Measurements from ENCODE around the gene PDGFD.

The PDGFD gene

DNA sequence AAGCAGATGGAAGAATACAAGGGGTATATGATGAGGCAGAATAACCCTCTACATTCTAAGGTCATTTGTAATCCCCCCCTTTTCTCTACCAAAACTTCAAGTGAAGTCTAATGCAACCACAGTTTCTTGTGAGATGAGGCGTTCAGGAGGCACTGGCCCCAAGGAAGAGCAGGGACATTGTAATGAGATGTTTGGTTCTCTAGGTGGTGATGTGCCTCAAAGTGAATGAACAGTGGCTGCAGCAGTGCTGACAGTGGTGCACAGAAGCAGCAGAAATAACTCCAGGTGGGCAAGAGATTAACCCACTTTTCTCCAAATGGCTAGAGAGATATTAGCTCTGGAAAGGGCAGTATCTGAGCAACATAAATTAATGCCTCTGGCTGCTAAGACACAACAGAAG is 33.8 kb downstream of the PDGFD start:
- TF ChIP-seq EGR1 (IDR thresholded peaks at IDR 0.05) (no peak), RAD21 (IDR thresholded peaks at IDR 0.05; ENCODE audit: low read depth) (no peak), ZBTB7A (IDR thresholded peaks at IDR 0.05; ENCODE audit: low read depth) (no peak), CREB1 (IDR thresholded peaks at IDR 0.05; ENCODE audit: low read depth) (no peak), EP300 (IDR thresholded peaks at IDR 0.05; ENCODE audit: borderline replicate concordance) (no peak), TEAD4 (IDR thresholded peaks at IDR 0.05) (no peak), CEBPB (IDR thresholded peaks at IDR 0.05) (no peak), TAF1 (IDR thresholded peaks at IDR 0.05; ENCODE audit: low read depth) (no peak), YY1 (IDR thresholded peaks at IDR 0.05; ENCODE audit: low read depth) (no peak), TCF12 (IDR thresholded peaks at IDR 0.05; ENCODE audit: low read depth) (no peak), FOXM1 (IDR thresholded peaks at IDR 0.05; ENCODE audit: borderline replicate concordance, low read depth) (no peak), NFIC (IDR thresholded peaks at IDR 0.05) (no peak)
- TF ChIP-seq, protein P1, sequence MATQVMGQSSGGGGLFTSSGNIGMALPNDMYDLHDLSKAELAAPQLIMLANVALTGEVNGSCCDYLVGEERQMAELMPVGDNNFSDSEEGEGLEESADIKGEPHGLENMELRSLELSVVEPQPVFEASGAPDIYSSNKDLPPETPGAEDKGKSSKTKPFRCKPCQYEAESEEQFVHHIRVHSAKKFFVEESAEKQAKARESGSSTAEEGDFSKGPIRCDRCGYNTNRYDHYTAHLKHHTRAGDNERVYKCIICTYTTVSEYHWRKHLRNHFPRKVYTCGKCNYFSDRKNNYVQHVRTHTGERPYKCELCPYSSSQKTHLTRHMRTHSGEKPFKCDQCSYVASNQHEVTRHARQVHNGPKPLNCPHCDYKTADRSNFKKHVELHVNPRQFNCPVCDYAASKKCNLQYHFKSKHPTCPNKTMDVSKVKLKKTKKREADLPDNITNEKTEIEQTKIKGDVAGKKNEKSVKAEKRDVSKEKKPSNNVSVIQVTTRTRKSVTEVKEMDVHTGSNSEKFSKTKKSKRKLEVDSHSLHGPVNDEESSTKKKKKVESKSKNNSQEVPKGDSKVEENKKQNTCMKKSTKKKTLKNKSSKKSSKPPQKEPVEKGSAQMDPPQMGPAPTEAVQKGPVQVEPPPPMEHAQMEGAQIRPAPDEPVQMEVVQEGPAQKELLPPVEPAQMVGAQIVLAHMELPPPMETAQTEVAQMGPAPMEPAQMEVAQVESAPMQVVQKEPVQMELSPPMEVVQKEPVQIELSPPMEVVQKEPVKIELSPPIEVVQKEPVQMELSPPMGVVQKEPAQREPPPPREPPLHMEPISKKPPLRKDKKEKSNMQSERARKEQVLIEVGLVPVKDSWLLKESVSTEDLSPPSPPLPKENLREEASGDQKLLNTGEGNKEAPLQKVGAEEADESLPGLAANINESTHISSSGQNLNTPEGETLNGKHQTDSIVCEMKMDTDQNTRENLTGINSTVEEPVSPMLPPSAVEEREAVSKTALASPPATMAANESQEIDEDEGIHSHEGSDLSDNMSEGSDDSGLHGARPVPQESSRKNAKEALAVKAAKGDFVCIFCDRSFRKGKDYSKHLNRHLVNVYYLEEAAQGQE (IDR thresholded peaks at IDR 0.05; ENCODE audit: low read depth) = no peak
- TF ChIP-seq, protein P2, sequence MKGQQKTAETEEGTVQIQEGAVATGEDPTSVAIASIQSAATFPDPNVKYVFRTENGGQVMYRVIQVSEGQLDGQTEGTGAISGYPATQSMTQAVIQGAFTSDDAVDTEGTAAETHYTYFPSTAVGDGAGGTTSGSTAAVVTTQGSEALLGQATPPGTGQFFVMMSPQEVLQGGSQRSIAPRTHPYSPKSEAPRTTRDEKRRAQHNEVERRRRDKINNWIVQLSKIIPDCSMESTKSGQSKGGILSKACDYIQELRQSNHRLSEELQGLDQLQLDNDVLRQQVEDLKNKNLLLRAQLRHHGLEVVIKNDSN (IDR thresholded peaks at IDR 0.05) = no peak

DNA sequence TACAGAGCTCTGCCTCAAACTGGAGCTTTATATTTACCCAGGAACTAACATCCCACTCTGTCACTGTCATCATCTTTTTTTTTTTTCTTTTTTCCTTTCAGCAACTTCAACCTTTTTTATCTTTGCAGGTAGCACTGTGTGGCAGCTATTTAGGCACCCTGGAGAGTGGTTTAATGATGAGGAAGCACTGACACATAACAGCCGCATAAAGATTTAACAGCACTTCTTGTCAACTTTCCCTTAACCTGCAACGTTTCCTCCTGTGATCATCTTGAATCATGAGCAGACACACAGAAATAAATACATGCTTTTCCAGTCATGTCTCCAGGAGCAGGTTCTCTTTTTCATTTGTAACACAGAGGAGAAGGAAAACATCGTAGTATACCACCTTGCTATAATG is 34.8 kb downstream of the PDGFD start:
- TF ChIP-seq TCF12 (IDR thresholded peaks at IDR 0.05; ENCODE audit: low read depth) (no peak), RAD21 (IDR thresholded peaks at IDR 0.05; ENCODE audit: low read depth) (no peak), TAF1 (IDR thresholded peaks at IDR 0.05; ENCODE audit: low read depth) (no peak), EP300 (IDR thresholded peaks at IDR 0.05; ENCODE audit: borderline replicate concordance) (no peak), CREB1 (IDR thresholded peaks at IDR 0.05; ENCODE audit: low read depth) (no peak), FOXM1 (IDR thresholded peaks at IDR 0.05; ENCODE audit: borderline replicate concordance, low read depth) (no peak), TEAD4 (IDR thresholded peaks at IDR 0.05) (no peak), EGR1 (IDR thresholded peaks at IDR 0.05) (no peak), CEBPB (IDR thresholded peaks at IDR 0.05) (no peak), YY1 (IDR thresholded peaks at IDR 0.05; ENCODE audit: low read depth) (no peak), ZBTB7A (IDR thresholded peaks at IDR 0.05; ENCODE audit: low read depth) (no peak), NFIC (IDR thresholded peaks at IDR 0.05) (no peak)
- TF ChIP-seq, protein P3, sequence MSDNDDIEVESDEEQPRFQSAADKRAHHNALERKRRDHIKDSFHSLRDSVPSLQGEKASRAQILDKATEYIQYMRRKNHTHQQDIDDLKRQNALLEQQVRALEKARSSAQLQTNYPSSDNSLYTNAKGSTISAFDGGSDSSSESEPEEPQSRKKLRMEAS (IDR thresholded peaks at IDR 0.05) = no peak
- TF ChIP-seq, protein P1 (IDR thresholded peaks at IDR 0.05; ENCODE audit: low read depth) = no peak
- TF ChIP-seq, protein P2 (IDR thresholded peaks at IDR 0.05) = no peak

DNA sequence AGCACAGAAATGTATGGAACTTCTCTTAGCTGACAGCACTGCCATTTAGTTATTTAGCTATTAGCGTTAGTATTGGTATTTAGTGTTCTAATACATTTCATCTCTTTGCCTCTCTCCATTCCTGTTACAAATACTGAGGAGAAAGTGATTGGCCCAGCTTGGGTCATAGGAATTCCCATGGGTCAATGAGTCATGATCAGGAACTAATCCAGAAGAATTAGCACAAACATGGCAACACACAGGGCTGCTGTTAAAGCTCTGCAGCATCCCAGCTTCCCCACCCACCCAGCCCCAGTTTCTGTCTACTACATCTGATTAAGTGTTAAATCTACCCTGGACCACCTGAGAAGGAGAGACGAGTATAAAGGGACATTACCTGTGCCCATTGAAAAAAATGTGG is 36.1 kb downstream of the PDGFD start:
- TF ChIP-seq, protein P1 (IDR thresholded peaks at IDR 0.05; ENCODE audit: low read depth) = no peak
- TF ChIP-seq, protein P3 (IDR thresholded peaks at IDR 0.05) = no peak
- TF ChIP-seq EGR1 (IDR thresholded peaks at IDR 0.05) (no peak), FOXM1 (IDR thresholded peaks at IDR 0.05; ENCODE audit: borderline replicate concordance, low read depth) (no peak), NFIC (IDR thresholded peaks at IDR 0.05) (no peak), TEAD4 (IDR thresholded peaks at IDR 0.05) (no peak), ZBTB7A (IDR thresholded peaks at IDR 0.05; ENCODE audit: low read depth) (no peak), CREB1 (IDR thresholded peaks at IDR 0.05; ENCODE audit: low read depth) (no peak), RAD21 (IDR thresholded peaks at IDR 0.05; ENCODE audit: low read depth) (no peak), EP300 (IDR thresholded peaks at IDR 0.05; ENCODE audit: borderline replicate concordance) (no peak), TAF1 (IDR thresholded peaks at IDR 0.05; ENCODE audit: low read depth) (no peak), CEBPB (IDR thresholded peaks at IDR 0.05) (no peak), YY1 (IDR thresholded peaks at IDR 0.05; ENCODE audit: low read depth) (no peak), TCF12 (IDR thresholded peaks at IDR 0.05; ENCODE audit: low read depth) (no peak)
- TF ChIP-seq, protein P2 (IDR thresholded peaks at IDR 0.05) = no peak

DNA sequence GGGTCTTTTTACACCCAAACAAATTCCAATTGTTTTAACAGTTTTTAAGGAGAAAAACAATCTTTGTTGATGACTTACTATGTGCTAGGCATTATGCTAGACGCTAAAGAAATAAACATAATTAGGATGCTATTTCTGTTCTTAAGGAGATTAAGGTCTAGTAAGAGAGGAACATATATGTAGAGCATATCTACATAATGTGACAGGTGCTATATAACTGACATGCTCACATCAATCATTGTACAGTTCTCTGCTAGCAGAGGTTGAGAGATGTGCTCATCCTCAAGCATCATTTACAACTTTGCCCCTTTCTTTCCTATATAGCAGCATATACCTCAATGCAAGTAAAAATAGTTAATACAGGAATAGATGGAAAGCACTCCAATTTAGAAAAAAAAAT is 37.5 kb downstream of the PDGFD start:
- no peak for TF ChIP-seq CEBPB (IDR thresholded peaks at IDR 0.05)
- TF ChIP-seq, protein P1 (IDR thresholded peaks at IDR 0.05; ENCODE audit: low read depth) = no peak
- TF ChIP-seq ZBTB7A (IDR thresholded peaks at IDR 0.05; ENCODE audit: low read depth) = no peak
- TF ChIP-seq, protein P3 (IDR thresholded peaks at IDR 0.05) = no peak
- TF ChIP-seq RAD21 (IDR thresholded peaks at IDR 0.05; ENCODE audit: low read depth) = no peak
- no peak for TF ChIP-seq EP300 (IDR thresholded peaks at IDR 0.05; ENCODE audit: borderline replicate concordance)
- TF ChIP-seq NFIC (IDR thresholded peaks at IDR 0.05) = no peak

Measured in Ishikawa (cell line).